Measurements from ENCODE around the gene HNRNPD.
"Not testable (repeated sequence)": the region's sequence is repeated elsewhere in the genome, so short reads cannot be mapped to it uniquely, and the experiment has no call there.

Gene HNRNPD

GRCh38 chr4:82362565-82362964, 11.2 kb downstream of the HNRNPD start:
- H3K36me3 Mint-ChIP-seq (ENCODE audit: low read depth) = peaks cover 44% of the 10 kb centered on the region
- H3K9me3 Mint-ChIP-seq = no peaks in the 10 kb centered on the region
- H3K4me1 Mint-ChIP-seq (ENCODE audit: low read depth) = peaks cover 52% of the 10 kb centered on the region
- intact Hi-C loops (cut with micrococcal nuclease) = loop anchor here (10.0 kb wide), 1 partner anchor 158 kb away; no protein-coding TSS in a partner anchor
- H3K4me3 Mint-ChIP-seq = no peak overlapping the region
- H3K27me3 Mint-ChIP-seq = no peaks in the 10 kb centered on the region
- no peak overlapping the region for H3K27ac Mint-ChIP-seq

GRCh38 chr4:82360298-82361177, 13.3 kb downstream of the HNRNPD start:
- Mint-ChIP-seq H3K9me3 (no peaks in the 10 kb centered on the region), H3K36me3 (ENCODE audit: low read depth) (peaks cover 43% of the 10 kb centered on the region), H3K27me3 (no peaks in the 10 kb centered on the region), H3K4me1 (ENCODE audit: low read depth) (peaks cover 53% of the 10 kb centered on the region), H3K27ac (peak overlapping the region; percentile 61), H3K4me3 (no peak overlapping the region)
- intact Hi-C loops (cut with micrococcal nuclease) = loop anchor here (10.0 kb wide), 1 partner anchor 156 kb away; no protein-coding TSS in a partner anchor

- Mint-ChIP-seq H3K36me3 (ENCODE audit: low read depth) (peaks cover 54% of the 10 kb centered on the region), H3K4me3 (no peak overlapping the region), H3K9me3 (no peaks in the 10 kb centered on the region), H3K27ac (peak overlapping the region; percentile 61), H3K4me1 (ENCODE audit: low read depth) (peaks cover 42% of the 10 kb centered on the region), H3K27me3 (no peaks in the 10 kb centered on the region)
- intact Hi-C loops (cut with micrococcal nuclease) = no loop called here
Measured at GRCh38 chr4:82358847-82359246, 14.9 kb downstream of the HNRNPD start.

- peaks cover 65% of the 10 kb centered on the region for H3K36me3 Mint-ChIP-seq (ENCODE audit: low read depth)
- H3K27ac Mint-ChIP-seq = no peak overlapping the region
- H3K4me3 Mint-ChIP-seq = no peak overlapping the region
- H3K27me3 Mint-ChIP-seq = no peaks in the 10 kb centered on the region
- H3K4me1 Mint-ChIP-seq (ENCODE audit: low read depth) = peaks cover 32% of the 10 kb centered on the region
- intact Hi-C loops (cut with micrococcal nuclease) = no loop called here
- H3K9me3 Mint-ChIP-seq = no peaks in the 10 kb centered on the region
Measured at GRCh38 chr4:82357640-82358039, 16.2 kb downstream of the HNRNPD start.

GRCh38 chr4:82354788-82355187, 19.0 kb downstream of the HNRNPD start:
- no peak overlapping the region for H3K27ac Mint-ChIP-seq

GRCh38 chr4:82352825-82353366, 20.9 kb downstream of the HNRNPD start:
- H3K4me1 Mint-ChIP-seq (ENCODE audit: low read depth) = peaks cover 10% of the 10 kb centered on the region
- no peak overlapping the region for H3K4me3 Mint-ChIP-seq
- H3K27ac Mint-ChIP-seq = no peak overlapping the region
- intact Hi-C loops (cut with micrococcal nuclease) = no loop called here
- H3K36me3 Mint-ChIP-seq (ENCODE audit: low read depth) = peaks cover 96% of the 10 kb centered on the region
- H3K27me3 Mint-ChIP-seq = no peaks in the 10 kb centered on the region
- H3K9me3 Mint-ChIP-seq = no peaks in the 10 kb centered on the region

More at GRCh38 chr4:82354788-82355187, 19.0 kb downstream of the HNRNPD start:
- peaks cover 92% of the 10 kb centered on the region for H3K36me3 Mint-ChIP-seq (ENCODE audit: low read depth)
- no peaks in the 10 kb centered on the region for H3K9me3 Mint-ChIP-seq
- peaks cover 21% of the 10 kb centered on the region for H3K4me1 Mint-ChIP-seq (ENCODE audit: low read depth)
- H3K4me3 Mint-ChIP-seq = no peak overlapping the region
- intact Hi-C loops (cut with micrococcal nuclease) = no loop called here
- H3K27me3 Mint-ChIP-seq = no peaks in the 10 kb centered on the region

- H3K9me3 Mint-ChIP-seq = no peaks in the 10 kb centered on the region
- H3K27me3 Mint-ChIP-seq = no peaks in the 10 kb centered on the region
- H3K27ac Mint-ChIP-seq = no peak overlapping the region
- H3K4me1 Mint-ChIP-seq (ENCODE audit: low read depth) = peaks cover 5% of the 10 kb centered on the region
- intact Hi-C loops (cut with micrococcal nuclease) = no loop called here
- H3K36me3 Mint-ChIP-seq (ENCODE audit: low read depth) = peaks cover 96% of the 10 kb centered on the region
- no peak overlapping the region for H3K4me3 Mint-ChIP-seq
Measured at GRCh38 chr4:82352118-82352824, 21.5 kb downstream of the HNRNPD start.

GRCh38 chr4:82346126-82346525, 27.7 kb downstream of the HNRNPD start:
- Mint-ChIP-seq H3K9me3 (no peaks in the 10 kb centered on the region), H3K27ac (no peak overlapping the region), H3K4me1 (ENCODE audit: low read depth) (peaks cover 5% of the 10 kb centered on the region), H3K4me3 (no peak overlapping the region), H3K36me3 (ENCODE audit: low read depth) (peaks cover 44% of the 10 kb centered on the region), H3K27me3 (no peaks in the 10 kb centered on the region)
- intact Hi-C loops (cut with micrococcal nuclease) = no loop called here

GRCh38 chr4:82335043-82335442, 38.7 kb downstream of the HNRNPD start:
- Mint-ChIP-seq H3K9me3 (peaks cover 10% of the 10 kb centered on the region), H3K27ac (no peak overlapping the region), H3K36me3 (ENCODE audit: low read depth) (no peaks in the 10 kb centered on the region), H3K4me3 (no peak overlapping the region), H3K4me1 (ENCODE audit: low read depth) (no peaks in the 10 kb centered on the region), H3K27me3 (no peaks in the 10 kb centered on the region)
- intact Hi-C loops (cut with micrococcal nuclease) = no loop called here

- H3K27me3 Mint-ChIP-seq; H3K27ac Mint-ChIP-seq; H3K36me3 Mint-ChIP-seq (ENCODE audit: low read depth); H3K4me3 Mint-ChIP-seq; H3K4me1 Mint-ChIP-seq (ENCODE audit: low read depth); intact Hi-C loops (cut with micrococcal nuclease): not testable (repeated sequence)
- peaks cover 22% of the 10 kb centered on the region for H3K9me3 Mint-ChIP-seq
Measured at GRCh38 chr4:82333641-82334040, 40.1 kb downstream of the HNRNPD start.

GRCh38 chr4:82331814-82332213, 42.0 kb downstream of the HNRNPD start:
- Mint-ChIP-seq H3K27ac (no peak overlapping the region), H3K36me3 (ENCODE audit: low read depth) (no peaks in the 10 kb centered on the region), H3K4me3 (no peak overlapping the region), H3K27me3 (no peaks in the 10 kb centered on the region), H3K9me3 (peaks cover 22% of the 10 kb centered on the region), H3K4me1 (ENCODE audit: low read depth) (no peaks in the 10 kb centered on the region)
- intact Hi-C loops (cut with micrococcal nuclease) = no loop called here

- no peaks in the 10 kb centered on the region for H3K27me3 Mint-ChIP-seq
- H3K4me3 Mint-ChIP-seq = no peak overlapping the region
- H3K4me1 Mint-ChIP-seq (ENCODE audit: low read depth) = peaks cover 7% of the 10 kb centered on the region
- intact Hi-C loops (cut with micrococcal nuclease) = no loop called here
- no peaks in the 10 kb centered on the region for H3K36me3 Mint-ChIP-seq (ENCODE audit: low read depth)
- no peak overlapping the region for H3K27ac Mint-ChIP-seq
- peaks cover 10% of the 10 kb centered on the region for H3K9me3 Mint-ChIP-seq
Measured at GRCh38 chr4:82320351-82320750, 53.4 kb downstream of the HNRNPD start.

GRCh38 chr4:82303063-82303462, 70.7 kb downstream of the HNRNPD start:
- H3K4me3 Mint-ChIP-seq; H3K27me3 Mint-ChIP-seq; H3K36me3 Mint-ChIP-seq (ENCODE audit: low read depth); H3K27ac Mint-ChIP-seq; intact Hi-C loops (cut with micrococcal nuclease); H3K4me1 Mint-ChIP-seq (ENCODE audit: low read depth): not testable (repeated sequence)
- H3K9me3 Mint-ChIP-seq = peaks cover 10% of the 10 kb centered on the region
